ENCODE results near the gene TBL3. TPM values are rescaled to one million over a fixed set of nuclear protein-coding genes. Genes with fewer than 3 reads are reported as not detected.

Gene TBL3
- total and polyA plus RNA-seq, 7 donors, result 31.5 to 78.0 (median 41.8) TPM

DNA sequence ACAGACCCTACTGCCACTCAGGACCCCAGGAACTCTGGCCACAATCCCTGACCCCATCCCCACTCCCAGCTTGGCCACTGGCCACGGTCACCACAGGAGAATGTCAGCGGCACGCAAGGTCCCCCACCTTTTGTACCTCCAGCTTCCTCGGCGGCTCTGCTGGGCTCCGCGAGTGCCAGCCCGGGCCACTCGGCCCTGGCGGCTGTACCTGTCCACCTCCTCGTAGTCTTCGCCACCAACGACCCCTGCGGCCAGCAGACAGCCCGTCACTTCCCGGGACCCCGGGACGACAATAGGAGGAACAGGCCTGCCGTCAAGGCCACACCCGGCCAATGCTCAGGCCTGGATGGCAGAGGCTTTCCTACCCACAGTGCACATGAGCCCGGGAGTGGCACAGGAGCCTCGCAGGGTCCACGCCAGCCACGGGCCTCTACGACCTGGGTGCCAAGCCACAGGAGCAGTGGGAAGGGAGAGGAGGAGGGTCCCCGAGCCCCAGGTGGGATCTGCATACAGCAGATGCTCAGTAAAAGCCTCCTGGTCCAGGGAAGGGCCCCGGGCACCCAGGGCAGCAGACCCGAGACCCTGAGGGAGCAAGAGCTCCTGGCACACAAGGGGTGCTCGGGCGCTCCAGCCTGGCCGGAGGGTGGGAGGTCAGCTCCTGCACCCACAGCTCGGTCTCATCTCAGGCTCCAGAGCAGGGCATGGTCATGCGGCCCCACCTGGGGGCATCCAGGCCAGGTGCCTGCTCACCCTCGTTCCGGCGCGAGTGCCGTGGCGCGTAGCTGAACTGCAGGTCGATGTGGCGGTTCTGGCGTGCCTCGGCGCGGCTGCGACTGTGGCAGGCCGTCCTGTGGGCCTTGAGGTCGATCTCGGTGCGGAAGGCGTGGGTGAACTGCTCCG, 29.9 kb downstream of the TBL3 start:
- intact Hi-C loops (cut with DNase I), result no loop called here
- Histone ChIP-seq H3K36me3 (ENCODE audit: insufficient read depth in 1 of 2, low read depth in 1 of 2) (peaks cover 8 to 62% of the 10 kb centered on the region in 2 donors), H3K9me3 (no peaks in the 10 kb centered on the region), H3K4me1 (peaks cover 49% of the 10 kb centered on the region), H3K4me3 (no peak overlapping the region), H3K27me3 (ENCODE audit: insufficient read depth in 3 of 3, low read length in 2 of 3) (no peaks in the 10 kb centered on the region), H3K27ac (no peak overlapping the region)
- DNase-seq (peak in 1 of 2 donors; percentile 52), ATAC-seq (no peak)
- TF ChIP-seq, protein P1, sequence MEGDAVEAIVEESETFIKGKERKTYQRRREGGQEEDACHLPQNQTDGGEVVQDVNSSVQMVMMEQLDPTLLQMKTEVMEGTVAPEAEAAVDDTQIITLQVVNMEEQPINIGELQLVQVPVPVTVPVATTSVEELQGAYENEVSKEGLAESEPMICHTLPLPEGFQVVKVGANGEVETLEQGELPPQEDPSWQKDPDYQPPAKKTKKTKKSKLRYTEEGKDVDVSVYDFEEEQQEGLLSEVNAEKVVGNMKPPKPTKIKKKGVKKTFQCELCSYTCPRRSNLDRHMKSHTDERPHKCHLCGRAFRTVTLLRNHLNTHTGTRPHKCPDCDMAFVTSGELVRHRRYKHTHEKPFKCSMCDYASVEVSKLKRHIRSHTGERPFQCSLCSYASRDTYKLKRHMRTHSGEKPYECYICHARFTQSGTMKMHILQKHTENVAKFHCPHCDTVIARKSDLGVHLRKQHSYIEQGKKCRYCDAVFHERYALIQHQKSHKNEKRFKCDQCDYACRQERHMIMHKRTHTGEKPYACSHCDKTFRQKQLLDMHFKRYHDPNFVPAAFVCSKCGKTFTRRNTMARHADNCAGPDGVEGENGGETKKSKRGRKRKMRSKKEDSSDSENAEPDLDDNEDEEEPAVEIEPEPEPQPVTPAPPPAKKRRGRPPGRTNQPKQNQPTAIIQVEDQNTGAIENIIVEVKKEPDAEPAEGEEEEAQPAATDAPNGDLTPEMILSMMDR (IDR thresholded peaks at IDR 0.05), result no peak
- 92 to 95% (median 93%) methylated on average over 51 to 53 of the region's 53 CpGs for WGBS, 3 donors

DNA sequence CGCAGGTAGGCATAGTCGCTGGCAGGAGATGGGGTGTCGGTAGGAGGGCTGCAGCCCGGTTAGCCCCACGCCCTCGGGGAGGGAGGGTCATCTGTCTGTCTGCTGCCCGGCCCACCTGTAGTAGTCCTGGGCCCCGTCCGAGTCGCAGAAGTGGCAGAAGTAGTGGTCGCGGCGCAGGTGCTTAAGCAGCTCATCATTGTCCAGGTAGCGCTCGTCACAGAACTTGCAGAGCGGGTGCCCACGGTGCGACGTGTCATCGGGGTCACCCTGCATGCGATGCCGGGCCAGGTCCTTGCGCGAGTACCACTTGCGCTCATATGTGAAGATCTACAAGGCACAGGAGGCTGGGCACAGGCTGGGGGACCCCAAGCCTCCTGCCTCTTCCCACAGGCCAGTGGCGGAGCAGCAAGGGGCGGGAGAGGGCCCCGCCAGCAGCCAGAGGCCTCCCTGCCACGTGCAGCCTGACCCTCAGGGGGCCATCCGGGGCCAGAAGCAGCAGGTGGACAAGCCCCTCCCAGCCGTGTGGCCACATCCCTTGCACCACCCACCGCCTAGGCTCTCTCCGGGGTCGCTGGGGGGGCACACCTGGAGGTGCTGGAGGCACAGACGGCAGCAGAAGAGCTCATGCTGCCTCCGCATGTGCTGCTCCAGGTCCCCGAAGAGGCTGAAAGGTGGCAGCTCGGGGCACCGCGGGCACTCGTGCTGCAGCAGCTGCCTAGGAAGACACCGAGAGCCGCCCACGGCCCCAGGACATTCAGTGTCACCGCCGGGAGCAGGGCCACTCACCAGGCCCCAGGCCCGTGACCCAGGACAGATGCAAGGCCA, 30.8 kb downstream of the TBL3 start:
- no peak overlapping the region for H3K27ac ChIP-seq
- peak in 1 of 2 donors; percentile 54 for DNase-seq
- intact Hi-C loops (cut with DNase I), result no loop called here
- TF ChIP-seq, protein P1 (IDR thresholded peaks at IDR 0.05), result no peak
- 77 to 82% (median 80%) methylated on average over 46 to 47 of the region's 47 CpGs for WGBS, 3 donors
- no peak for ATAC-seq
- no peaks in the 10 kb centered on the region for H3K27me3 ChIP-seq (ENCODE audit: insufficient read depth in 3 of 3, low read length in 2 of 3)
- H3K4me1 ChIP-seq, result peaks cover 51% of the 10 kb centered on the region
- H3K36me3 ChIP-seq (ENCODE audit: insufficient read depth in 1 of 2, low read depth in 1 of 2), result peaks cover 5 to 62% of the 10 kb centered on the region in 2 donors
- H3K9me3 ChIP-seq, result no peaks in the 10 kb centered on the region
- H3K4me3 ChIP-seq, result no peak overlapping the region

DNA sequence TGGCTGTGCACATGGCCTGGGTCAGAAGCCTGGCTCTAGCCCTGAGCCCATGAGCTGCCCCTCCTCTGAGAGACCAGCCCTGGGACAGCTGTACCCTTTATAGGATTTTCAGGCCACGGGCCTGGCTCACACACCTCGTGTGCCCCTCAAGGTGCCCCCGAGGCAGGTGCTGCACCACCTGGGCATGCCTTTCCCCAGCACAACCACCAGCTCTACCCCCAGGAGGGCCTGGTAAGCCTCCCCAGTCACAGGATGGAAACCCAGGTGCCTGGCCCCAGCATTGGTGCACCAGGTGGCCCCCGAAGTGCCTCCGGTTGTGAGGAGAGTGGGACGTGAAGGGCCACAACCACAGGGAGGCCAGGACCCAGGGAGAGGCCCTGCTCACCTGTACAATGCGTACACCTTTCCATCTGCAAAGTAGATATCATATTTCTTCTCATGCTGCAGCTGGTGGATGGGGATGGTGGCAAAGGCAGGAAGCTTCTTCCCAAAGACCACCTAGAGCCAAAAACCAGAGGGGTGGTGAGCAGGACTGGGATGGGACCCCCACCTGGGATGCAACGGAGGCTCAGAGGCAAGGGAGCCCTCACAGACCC, 31.5 kb downstream of the TBL3 start:
- intact Hi-C loops (cut with DNase I), result no loop called here
- ATAC-seq, result no peak
- 58 to 65% (median 62%) methylated on average over 8 of the region's 8 CpGs for WGBS, 3 donors
- DNase-seq, result peak in 1 of 2 donors; percentile 56
- no peak overlapping the region for H3K27ac ChIP-seq
- H3K4me3 ChIP-seq, result peak overlapping the region; percentile 41
- no peaks in the 10 kb centered on the region for H3K27me3 ChIP-seq (ENCODE audit: insufficient read depth in 3 of 3, low read length in 2 of 3)
- H3K4me1 ChIP-seq, result peaks cover 51% of the 10 kb centered on the region
- no peaks in the 10 kb centered on the region for H3K9me3 ChIP-seq
- peaks cover 5 to 65% of the 10 kb centered on the region in 2 donors for H3K36me3 ChIP-seq (ENCODE audit: insufficient read depth in 1 of 2, low read depth in 1 of 2)
- TF ChIP-seq, protein P1 (IDR thresholded peaks at IDR 0.05), result no peak

DNA sequence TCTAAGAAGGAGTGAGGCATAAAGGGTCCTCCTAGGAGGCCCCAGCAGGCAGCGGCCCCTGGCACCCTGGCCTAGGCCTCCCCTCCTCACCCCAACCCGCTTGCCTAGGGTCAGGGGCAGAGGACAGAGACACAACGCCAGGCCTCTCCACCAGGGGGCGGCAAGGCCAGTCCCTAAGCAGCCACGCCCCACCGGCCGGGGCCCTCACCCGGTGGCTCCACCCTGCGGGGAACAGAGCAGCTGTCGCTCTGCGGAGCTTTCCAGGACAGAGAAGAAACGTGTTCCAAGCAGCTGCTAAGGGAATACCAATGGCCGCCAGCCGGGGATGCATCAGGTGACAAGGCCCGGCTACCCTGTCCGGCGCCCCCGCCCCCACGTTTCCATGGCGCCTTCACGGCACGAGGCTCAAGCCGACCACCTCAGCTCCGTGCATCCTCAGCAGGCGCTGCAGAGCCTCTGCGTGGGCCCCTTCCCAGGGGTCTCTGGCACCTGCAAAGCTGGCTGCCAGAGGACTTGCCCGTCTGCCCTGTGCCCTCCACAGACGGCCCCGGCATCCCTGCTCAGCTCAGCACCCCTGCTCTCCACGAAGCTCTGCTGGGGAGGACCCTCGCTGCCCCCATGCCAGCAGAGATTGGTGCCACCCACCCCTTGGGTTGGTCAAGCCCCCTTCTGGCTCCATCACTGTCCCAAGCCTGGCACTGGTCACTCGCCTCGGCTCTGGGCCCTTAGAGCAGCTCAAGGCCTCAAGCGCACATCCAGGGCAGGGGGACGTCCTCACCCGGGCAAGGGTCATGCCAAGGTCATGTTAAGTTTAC, 32.2 kb downstream of the TBL3 start:
- no peaks in the 10 kb centered on the region for H3K27me3 ChIP-seq (ENCODE audit: insufficient read depth in 3 of 3, low read length in 2 of 3)
- TF ChIP-seq, protein P1 (IDR thresholded peaks at IDR 0.05), result peak; percentile 97
- peaks cover 5 to 58% of the 10 kb centered on the region in 2 donors for H3K36me3 ChIP-seq (ENCODE audit: insufficient read depth in 1 of 2, low read depth in 1 of 2)
- H3K4me3 ChIP-seq, result peak overlapping the region; percentile 41
- ATAC-seq (peak; percentile 93 to 96 (median 95)), DNase-seq (peak; percentile 94 to 98)
- peak overlapping the region; percentile 81 for H3K27ac ChIP-seq
- H3K9me3 ChIP-seq, result no peaks in the 10 kb centered on the region
- WGBS, 3 donors, result 11 to 20% (median 13%) methylated on average over 35 to 36 of the region's 36 CpGs
- H3K4me1 ChIP-seq, result peaks cover 54% of the 10 kb centered on the region
- intact Hi-C loops (cut with DNase I), result no loop called here
